Liver (tissue), 3 donors: ENCODE measurements around the gene CACNA1C.

Source experiments
- FOXA1 ChIP-seq: IDR thresholded peaks from 2 replicates; pipeline ENCODE4 v1.6.1; 2016; ENCODE audit warnings: antibody characterized with exemption
- GABPA ChIP-seq, 2 donors: IDR thresholded peaks in 1 of 2; conservative IDR thresholded peaks in 1 of 2; 2 replicates each; pipeline ENCODE4 v1.6.1; 2016; ENCODE audit warnings: antibody characterized with exemption in 2 of 2, mild to moderate bottlenecking in 1 of 2, moderate library complexity in 1 of 2
- JUND ChIP-seq, 2 donors: IDR thresholded peaks; 2 replicates each; pipeline ENCODE4 v1.6.1; 2016; ENCODE audit warnings: antibody characterized with exemption in 2 of 2
- NR2F2 ChIP-seq: IDR thresholded peaks from 2 replicates; pipeline ENCODE4 v1.6.1; 2016; ENCODE audit warnings: antibody characterized with exemption
- RAD21 ChIP-seq, 2 donors: IDR thresholded peaks; 2 replicates each; pipeline ENCODE4 v1.6.1; 2016; ENCODE audit warnings: antibody characterized with exemption in 2 of 2, mild to moderate bottlenecking in 2 of 2
- SP1 ChIP-seq: IDR thresholded peaks from 2 replicates; pipeline ENCODE4 v1.6.1; 2018; ENCODE audit warnings: antibody characterized with exemption, mild to moderate bottlenecking
- TAF1 ChIP-seq: conservative IDR thresholded peaks from 2 replicates; pipeline ENCODE4 v1.6.1; 2016; ENCODE audit warnings: antibody characterized with exemption, mild to moderate bottlenecking
- YY1 ChIP-seq: IDR thresholded peaks from 2 replicates; pipeline ENCODE4 v1.6.1; 2016; ENCODE audit warnings: antibody characterized with exemption, mild to moderate bottlenecking
- TF ChIP-seq, protein P1 (sequence below): fragments of 150-350 bp; IDR thresholded peaks from 2 replicates; pipeline ENCODE4 v1.5.1; 2017; ENCODE audit warnings: improper control_type of control experiment, low read depth, low read length; ENCODE audit not compliant: missing input control
- TF ChIP-seq, protein P2 (sequence below): IDR thresholded peaks from 2 replicates; pipeline ENCODE4 v1.6.1; 2016; ENCODE audit warnings: antibody characterized with exemption
- TF ChIP-seq, protein P3 (sequence below): IDR thresholded peaks from 2 replicates; pipeline ENCODE4 v1.6.1; 2016; ENCODE audit warnings: antibody characterized with exemption, mild to moderate bottlenecking
- donor health status: healthy.
- donor health status: healthy.

GRCh38 chr12:2347137-2347843, 294.5 kb downstream of the CACNA1C start:
- TF ChIP-seq, protein P1, sequence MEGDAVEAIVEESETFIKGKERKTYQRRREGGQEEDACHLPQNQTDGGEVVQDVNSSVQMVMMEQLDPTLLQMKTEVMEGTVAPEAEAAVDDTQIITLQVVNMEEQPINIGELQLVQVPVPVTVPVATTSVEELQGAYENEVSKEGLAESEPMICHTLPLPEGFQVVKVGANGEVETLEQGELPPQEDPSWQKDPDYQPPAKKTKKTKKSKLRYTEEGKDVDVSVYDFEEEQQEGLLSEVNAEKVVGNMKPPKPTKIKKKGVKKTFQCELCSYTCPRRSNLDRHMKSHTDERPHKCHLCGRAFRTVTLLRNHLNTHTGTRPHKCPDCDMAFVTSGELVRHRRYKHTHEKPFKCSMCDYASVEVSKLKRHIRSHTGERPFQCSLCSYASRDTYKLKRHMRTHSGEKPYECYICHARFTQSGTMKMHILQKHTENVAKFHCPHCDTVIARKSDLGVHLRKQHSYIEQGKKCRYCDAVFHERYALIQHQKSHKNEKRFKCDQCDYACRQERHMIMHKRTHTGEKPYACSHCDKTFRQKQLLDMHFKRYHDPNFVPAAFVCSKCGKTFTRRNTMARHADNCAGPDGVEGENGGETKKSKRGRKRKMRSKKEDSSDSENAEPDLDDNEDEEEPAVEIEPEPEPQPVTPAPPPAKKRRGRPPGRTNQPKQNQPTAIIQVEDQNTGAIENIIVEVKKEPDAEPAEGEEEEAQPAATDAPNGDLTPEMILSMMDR, result no peak
- TF ChIP-seq GABPA (IDR thresholded peaks at IDR 0.05 in 1 of 2, conservative IDR thresholded peaks at IDR 0.05 in 1 of 2) (no peak), FOXA1 (no peak), SP1 (no peak), TAF1 (no peak), JUND (IDR thresholded peaks at IDR 0.05) (no peak), RAD21 (IDR thresholded peaks at IDR 0.05) (no peak), YY1 (no peak), NR2F2 (no peak)
- TF ChIP-seq, protein P2, sequence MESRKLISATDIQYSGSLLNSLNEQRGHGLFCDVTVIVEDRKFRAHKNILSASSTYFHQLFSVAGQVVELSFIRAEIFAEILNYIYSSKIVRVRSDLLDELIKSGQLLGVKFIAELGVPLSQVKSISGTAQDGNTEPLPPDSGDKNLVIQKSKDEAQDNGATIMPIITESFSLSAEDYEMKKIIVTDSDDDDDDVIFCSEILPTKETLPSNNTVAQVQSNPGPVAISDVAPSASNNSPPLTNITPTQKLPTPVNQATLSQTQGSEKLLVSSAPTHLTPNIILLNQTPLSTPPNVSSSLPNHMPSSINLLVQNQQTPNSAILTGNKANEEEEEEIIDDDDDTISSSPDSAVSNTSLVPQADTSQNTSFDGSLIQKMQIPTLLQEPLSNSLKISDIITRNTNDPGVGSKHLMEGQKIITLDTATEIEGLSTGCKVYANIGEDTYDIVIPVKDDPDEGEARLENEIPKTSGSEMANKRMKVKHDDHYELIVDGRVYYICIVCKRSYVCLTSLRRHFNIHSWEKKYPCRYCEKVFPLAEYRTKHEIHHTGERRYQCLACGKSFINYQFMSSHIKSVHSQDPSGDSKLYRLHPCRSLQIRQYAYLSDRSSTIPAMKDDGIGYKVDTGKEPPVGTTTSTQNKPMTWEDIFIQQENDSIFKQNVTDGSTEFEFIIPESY, result no peak
- TF ChIP-seq, protein P3, sequence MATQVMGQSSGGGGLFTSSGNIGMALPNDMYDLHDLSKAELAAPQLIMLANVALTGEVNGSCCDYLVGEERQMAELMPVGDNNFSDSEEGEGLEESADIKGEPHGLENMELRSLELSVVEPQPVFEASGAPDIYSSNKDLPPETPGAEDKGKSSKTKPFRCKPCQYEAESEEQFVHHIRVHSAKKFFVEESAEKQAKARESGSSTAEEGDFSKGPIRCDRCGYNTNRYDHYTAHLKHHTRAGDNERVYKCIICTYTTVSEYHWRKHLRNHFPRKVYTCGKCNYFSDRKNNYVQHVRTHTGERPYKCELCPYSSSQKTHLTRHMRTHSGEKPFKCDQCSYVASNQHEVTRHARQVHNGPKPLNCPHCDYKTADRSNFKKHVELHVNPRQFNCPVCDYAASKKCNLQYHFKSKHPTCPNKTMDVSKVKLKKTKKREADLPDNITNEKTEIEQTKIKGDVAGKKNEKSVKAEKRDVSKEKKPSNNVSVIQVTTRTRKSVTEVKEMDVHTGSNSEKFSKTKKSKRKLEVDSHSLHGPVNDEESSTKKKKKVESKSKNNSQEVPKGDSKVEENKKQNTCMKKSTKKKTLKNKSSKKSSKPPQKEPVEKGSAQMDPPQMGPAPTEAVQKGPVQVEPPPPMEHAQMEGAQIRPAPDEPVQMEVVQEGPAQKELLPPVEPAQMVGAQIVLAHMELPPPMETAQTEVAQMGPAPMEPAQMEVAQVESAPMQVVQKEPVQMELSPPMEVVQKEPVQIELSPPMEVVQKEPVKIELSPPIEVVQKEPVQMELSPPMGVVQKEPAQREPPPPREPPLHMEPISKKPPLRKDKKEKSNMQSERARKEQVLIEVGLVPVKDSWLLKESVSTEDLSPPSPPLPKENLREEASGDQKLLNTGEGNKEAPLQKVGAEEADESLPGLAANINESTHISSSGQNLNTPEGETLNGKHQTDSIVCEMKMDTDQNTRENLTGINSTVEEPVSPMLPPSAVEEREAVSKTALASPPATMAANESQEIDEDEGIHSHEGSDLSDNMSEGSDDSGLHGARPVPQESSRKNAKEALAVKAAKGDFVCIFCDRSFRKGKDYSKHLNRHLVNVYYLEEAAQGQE, result no peak
